ENCODE results near the gene SAMHD1.

DNA sequence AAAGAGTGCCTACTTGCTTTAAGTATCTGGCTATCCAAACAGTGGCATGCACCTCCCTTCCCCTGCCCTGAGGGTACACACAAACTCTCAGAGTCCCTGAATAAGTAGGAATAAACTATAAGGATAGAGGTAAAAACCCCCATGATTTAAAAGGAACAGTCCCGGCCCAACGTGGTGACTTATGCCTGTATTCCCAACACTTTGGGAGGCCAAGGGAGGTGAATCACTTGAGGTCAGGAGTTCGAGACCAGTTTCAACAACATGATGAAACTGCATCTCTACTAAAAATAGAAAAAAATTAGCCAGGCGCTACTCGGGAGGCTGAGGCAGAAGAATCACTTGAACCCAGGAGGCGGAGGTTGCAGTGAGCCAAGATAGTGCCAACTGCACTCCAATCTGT is 22.2 kb downstream of the SAMHD1 start:
- TF ChIP-seq, protein P1, sequence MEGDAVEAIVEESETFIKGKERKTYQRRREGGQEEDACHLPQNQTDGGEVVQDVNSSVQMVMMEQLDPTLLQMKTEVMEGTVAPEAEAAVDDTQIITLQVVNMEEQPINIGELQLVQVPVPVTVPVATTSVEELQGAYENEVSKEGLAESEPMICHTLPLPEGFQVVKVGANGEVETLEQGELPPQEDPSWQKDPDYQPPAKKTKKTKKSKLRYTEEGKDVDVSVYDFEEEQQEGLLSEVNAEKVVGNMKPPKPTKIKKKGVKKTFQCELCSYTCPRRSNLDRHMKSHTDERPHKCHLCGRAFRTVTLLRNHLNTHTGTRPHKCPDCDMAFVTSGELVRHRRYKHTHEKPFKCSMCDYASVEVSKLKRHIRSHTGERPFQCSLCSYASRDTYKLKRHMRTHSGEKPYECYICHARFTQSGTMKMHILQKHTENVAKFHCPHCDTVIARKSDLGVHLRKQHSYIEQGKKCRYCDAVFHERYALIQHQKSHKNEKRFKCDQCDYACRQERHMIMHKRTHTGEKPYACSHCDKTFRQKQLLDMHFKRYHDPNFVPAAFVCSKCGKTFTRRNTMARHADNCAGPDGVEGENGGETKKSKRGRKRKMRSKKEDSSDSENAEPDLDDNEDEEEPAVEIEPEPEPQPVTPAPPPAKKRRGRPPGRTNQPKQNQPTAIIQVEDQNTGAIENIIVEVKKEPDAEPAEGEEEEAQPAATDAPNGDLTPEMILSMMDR (IDR thresholded peaks at IDR 0.05), result no peak
- no peak for TF ChIP-seq EP300 (IDR thresholded peaks at IDR 0.05)
- no peak for TF ChIP-seq POLR2A (IDR thresholded peaks at IDR 0.05)
- no peak for TF ChIP-seq POLR2AphosphoS5 (IDR thresholded peaks at IDR 0.05)
